GM11168 (cell line): ENCODE measurements around the gene ANKDD1A.

ENCODE experiments used
- in situ Hi-C: fragments of 300-500 bp; cut with MboI; formaldehyde crosslinking; loops from one replicate; pipeline ENCODE4 v1.12.0; 2022; ENCODE audit warnings: low sequenced_read_pairs; ENCODE audit not compliant: unreplicated experiment

ANKDD1A gene

DNA sequence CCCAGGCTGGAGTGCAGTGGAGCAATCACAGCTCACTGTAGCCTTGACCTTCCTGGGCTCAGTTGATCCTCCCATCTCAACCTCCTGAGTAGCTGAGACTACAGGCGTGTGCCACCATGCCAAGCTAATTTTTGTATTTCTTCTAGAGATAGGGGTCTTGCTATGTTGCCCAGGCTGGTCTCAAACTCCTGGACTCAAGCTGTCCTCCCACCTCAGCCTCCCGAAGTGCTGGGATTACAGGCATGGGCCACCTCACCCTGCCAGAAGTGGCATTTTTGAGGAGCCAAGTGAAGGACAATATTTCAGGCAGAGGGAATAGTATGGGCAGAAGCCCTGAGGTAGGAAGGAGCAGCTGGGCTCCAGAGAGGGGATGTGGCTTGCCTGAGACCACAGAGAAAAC, 4.7 kb downstream of the ANKDD1A start:
- in situ Hi-C loops: no loop called here

DNA sequence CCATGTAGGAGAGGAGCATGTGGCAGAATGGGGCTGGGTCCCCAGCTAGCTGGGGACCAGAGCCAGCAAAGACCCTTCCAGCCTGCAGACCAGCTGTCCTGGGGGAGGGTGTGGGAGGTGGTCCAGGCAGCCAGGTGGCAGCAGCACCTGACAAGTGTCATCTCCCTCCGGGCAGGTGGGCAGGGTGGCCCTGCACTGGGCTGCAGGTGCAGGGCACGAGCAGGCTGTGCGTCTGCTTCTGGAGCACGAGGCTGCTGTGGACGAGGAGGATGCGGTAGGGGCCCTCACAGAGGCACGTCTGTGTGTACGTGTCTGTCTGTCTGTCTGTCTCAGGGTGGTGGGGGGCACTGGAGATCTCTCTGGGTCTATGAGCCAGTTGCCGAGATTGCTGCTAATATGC, 5.5 kb downstream of the ANKDD1A start:
- in situ Hi-C loops: no loop called here

DNA sequence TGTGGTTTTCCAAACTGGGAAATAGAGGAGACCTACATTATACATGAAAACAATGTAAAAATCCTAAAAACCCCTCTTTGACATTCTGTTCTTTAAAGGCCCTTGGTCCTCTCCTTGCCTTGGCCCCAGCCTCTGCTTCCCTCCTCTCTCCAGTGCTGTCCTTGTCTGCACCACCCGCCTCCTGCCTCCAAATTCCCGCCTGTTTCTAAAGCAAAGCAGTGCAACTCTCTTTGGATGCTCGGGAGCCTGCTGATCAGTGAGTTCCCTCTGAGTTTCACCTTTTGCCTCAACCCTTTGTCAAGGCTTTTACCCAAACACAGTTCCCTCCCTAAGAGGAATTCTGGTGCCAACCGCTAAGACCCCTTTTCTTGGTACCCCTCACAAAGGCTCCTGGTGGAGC, 8.0 kb downstream of the ANKDD1A start:
- in situ Hi-C loops: no loop called here

DNA sequence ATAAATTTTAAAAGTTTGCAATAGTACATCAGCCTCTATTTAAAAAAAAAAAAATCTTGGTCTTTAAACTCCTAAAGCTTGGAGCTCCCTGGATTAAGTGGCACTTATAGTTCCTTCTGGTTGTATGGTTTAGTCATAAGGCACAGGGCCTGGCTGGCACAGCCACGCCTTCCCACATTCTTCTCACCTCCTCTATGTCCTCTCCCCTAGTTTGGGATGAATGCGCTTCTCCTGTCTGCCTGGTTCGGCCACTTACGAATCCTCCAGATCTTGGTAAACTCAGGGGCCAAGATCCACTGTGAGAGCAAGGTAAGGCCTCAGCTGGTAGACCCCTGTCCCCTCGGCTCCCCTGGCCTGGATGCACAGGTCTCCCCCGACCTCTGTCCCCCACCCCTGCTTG, 10.0 kb downstream of the ANKDD1A start:
- in situ Hi-C loops: no loop called here

DNA sequence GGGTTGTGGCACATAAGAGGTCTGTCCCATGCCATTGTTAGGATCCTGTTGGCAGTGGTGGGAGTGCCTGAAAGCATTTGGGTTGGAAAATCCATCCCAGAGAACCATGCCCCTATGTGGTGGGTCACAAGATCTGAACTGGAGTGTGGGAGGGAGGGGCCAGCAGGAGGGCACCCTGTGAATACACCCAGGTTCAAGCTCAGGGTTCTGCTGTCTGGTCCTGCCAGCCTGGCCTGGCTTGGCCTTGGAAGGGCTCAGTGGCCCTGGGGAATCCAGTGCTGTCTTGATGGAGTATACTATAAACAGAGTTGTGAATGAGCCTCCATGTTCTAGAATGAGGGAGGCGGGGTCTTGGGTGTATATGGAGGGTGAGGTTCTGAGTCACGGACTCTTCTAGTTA, 11.8 kb downstream of the ANKDD1A start:
- in situ Hi-C loops: no loop called here

DNA sequence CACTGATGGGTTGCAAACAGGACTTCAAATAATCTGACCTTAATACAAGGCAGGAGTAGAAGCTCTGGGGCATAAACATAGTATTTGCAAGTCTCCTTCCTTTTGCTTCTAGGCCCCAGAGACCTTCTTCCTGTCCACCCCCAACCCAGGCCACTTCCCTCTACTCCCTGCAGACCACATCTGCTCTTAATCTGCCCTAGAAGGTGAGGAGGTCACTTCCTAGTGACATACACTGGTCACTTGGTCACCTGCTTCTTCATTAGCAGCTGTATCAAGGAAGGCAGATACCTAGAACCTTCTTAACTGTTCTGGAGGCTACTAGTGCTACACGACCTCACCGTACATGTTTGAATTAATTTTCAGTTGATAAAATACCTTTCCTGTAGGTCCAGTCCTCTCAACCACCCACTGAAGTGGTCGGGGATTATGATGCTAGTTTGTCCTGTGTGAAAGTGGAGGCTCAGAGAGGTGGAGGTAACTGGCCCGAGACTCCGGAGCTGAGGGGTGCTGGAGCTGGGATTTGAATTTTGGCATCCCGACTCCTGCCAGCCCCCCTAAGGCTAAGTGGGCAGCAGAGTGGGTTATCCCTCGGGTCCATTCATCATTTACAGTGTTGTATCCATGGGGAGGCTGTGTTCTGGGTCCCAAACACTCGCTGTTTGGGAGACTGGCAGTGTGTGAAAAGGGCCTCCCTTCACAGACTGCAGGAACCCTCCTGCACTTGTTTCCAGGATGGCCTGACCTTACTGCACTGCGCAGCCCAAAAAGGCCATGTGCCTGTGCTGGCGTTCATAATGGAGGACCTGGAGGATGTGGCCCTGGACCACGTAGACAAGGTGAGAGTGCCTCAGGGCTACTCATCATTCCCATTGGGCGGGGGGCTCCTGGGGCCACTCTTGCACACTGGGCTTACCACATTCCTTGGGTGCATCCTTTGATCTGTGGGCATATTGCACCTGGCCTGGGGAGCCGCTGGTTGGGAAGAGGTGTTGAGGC, 13.9 kb downstream of the ANKDD1A start:
- in situ Hi-C loops: no loop called here

DNA sequence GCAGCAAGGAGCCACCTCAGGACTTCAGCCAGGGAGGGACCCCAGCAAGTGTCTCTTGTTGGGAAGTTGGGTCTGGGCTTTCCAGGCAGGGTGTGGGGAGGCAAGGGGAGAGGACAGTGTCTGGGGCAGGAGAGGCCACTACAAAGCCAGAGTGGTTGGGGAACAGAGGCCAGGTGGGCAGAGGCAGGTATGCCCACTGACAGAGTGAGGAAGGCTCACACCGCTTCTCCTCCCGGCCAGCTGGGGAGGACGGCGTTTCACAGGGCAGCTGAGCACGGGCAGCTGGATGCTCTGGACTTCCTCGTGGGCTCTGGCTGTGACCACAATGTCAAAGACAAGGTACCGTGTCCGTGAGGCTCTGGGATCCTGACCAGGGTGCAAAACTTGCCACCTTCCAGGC, 15.0 kb downstream of the ANKDD1A start:
- in situ Hi-C loops: no loop called here

DNA sequence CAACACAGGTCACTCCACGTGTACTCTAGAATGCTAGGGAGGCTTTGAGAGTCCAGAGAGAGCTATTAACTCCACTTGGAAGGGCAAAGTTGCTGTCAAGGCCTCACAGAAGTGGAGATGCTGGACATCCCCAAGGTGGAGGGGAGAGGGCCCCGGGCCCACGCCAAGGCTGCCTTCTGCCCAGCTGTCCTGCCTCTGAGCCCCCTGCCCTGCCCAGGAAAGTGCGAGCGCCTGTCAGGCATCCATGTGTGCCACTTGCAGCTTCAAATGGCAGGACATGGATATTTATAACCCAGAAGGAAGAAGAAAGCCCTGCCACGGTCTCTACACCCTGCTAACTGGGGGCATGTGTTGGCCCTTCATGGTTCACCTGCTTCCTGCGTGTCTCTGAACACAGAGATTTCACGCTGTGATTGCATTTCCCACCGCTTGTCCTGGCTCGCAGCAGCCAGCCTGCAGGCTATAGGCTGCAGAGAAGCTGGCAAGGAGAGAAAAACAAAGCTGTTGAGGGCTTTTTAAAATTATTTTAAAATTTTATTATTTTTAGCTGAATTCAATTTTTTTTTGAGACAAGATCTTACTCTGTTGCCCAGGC, 17.0 kb downstream of the ANKDD1A start:
- in situ Hi-C loops: no loop called here

DNA sequence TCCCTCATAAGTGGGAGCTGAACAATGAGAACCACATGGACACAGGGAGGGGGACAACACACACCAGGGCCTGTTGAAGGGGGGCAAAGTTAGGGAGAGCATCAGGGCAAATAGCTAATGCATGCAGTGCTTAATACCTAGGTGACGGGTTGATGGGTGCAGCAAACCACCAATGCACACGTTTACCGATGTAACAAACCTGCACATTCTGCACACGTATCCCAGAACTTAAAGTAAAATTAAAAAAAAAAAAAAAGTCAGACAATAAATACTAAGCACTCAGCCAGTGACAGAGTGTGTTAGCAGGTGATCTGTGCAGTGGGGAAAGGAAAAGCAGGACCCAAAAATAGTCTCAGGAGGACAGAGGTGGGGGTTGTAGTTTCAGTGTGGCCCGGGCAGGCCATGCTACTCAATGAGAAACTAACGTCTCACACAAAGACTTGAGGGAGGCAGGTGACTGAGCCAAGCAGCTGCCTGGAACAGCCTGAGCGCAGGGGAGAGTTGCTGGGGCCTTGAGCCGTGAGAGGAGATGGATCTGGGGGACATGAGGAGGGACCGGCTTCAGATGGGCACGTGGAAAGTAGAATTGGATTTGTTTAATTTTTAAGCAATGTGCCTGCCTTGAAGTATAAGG, 18.4 kb downstream of the ANKDD1A start:
- in situ Hi-C loops: no loop called here

DNA sequence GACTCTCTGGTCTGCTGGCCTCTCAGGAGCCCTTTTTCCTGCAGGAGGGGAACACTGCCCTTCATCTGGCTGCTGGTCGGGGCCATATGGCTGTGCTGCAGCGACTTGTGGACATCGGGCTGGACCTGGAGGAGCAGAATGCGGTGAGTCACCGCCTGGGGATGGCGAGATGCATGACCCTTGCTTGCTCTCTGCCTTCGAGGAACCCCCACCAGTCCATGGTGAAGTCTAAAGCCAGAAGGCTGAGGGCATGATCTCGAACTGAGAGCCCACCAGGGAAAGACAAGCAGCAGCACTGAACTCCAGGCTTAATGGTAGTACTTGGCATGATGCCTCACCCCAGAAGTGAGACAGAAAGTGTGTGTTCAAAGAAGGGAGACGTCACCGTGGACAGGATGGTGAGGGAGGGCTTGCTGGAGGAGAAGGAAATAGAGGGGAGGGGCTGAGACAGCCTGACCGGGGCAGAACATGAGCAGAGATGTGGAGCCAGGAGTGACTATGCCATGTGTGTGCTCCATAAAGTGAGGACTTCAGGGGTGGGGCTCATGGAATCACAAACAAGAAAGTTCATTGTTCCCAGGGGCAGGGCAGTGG, 19.2 kb downstream of the ANKDD1A start:
- in situ Hi-C loops: no loop called here

DNA sequence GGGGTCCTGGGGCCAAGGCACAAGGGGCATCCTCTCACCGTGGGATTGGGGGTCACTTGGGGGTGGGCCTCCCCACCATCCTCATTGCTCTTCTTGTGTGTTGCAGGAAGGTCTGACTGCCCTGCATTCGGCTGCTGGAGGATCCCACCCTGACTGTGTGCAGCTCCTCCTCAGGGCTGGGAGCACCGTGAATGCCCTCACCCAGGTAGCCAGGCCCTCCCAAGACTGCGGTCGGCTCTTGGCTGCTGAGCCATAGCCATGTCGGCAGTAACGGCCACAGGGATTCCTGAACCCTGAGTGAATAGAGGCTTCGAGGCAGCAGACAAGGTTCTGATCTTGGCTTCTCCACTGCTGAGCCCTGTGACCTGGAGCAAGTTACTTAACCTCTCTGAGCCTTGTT, 19.7 kb downstream of the ANKDD1A start:
- in situ Hi-C loops: no loop called here

DNA sequence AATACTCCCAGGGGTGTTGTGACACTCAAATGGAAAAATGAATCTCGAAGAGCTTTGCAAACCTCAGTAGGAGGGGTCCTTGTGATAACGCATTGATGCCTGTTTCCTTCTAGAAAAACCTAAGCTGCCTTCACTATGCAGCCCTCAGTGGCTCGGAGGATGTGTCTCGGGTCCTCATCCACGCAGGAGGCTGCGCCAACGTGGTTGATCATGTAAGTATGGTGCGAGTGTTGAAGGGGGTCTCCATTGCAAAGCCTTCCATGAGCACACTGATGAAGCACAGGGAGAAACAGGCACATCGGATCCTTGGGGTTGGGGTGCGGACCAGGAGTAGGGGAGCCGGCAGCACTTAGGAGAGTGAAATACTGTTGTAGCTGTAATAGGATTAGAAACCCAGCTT, 22.3 kb downstream of the ANKDD1A start:
- in situ Hi-C loops: no loop called here

DNA sequence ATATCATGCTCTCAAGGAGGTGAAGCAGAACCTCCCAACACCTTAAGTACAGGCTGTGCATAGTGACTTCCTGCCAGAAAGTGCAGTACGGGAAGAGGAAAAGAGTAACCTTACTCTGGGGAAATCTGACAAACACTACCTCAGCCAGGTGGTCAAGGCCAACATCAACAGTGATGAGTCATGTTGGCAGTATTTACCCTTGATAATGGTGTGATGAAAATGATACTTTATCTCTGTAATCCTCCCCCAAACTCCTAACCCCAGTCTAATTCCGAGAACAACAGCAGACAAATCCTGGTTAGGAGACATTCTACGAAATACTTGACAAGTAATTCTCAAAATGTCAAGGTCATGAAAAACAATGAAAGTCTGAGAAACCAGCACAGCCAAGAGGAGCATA, 26.5 kb downstream of the ANKDD1A start:
- in situ Hi-C loops: no loop called here

DNA sequence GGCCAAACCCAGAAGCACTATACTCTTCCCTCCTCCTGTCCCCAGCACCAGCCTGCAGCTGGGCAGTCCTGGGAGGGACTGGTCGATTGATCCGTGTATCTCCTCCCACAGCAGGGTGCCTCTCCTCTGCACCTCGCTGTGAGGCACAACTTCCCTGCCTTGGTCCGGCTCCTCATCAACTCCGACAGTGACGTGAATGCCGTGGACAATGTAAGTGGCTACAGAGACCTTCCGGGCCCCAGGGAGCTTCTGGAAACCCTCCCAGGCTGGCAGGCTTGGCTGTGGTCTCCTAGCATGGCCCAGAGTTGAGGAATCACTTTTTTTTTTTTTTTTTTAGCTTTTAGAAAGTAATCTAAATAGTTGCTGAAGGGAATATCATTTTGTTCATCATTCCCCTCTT, 30.7 kb downstream of the ANKDD1A start:
- in situ Hi-C loops: no loop called here

DNA sequence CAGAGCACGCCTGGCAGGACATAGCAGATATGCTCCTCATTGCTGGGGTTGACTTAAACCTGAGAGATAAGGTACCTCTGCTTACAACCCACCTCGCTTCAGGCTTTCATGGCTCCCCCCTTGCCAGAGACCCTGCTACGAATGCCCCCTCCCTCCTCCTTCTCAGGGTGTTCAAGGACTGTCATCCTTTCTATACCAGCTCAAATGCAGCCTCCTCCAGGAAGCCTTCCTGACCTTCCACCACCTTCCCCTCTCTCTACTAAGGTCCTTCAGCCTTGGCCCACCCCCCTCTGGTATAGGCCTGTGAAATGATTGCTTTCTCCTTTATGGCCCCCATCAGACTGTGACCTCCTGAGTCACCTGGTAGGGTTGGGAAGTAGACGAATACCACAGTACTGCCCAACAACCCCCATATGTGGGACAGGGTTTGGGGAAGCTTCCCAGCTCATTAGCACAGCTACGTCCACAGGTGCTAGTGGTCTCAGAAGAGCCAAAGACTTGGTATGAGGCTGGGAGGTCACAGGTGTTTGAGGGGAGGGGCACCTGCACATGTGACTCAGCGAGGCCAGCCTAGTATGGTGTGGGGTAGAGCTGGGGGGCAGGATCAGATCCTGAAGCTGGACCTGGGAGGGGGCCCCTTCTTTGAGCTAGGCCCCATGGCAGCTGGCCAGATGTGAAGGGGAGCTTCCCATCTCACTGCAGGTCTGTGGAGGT, 32.0 kb downstream of the ANKDD1A start:
- in situ Hi-C loops: no loop called here

DNA sequence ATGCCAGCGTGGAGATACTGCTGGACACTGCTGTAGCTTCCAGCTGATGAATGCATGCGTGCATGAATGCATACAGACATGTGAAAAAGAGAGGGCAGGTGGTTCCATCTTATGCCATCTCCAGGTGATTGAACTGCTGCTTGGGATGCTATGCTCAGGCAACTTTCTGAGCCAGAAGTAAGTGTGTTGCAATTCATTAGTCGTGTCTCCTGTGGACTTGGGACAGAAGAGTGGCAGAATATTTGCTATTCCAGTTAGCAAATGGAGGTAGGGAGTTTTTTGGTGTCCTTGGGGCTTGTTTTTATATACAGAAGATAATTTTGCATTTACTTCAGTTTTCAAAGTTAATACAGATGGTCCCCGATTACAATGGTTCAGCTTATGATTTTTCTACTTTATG, 33.3 kb downstream of the ANKDD1A start:
- in situ Hi-C loops: no loop called here

DNA sequence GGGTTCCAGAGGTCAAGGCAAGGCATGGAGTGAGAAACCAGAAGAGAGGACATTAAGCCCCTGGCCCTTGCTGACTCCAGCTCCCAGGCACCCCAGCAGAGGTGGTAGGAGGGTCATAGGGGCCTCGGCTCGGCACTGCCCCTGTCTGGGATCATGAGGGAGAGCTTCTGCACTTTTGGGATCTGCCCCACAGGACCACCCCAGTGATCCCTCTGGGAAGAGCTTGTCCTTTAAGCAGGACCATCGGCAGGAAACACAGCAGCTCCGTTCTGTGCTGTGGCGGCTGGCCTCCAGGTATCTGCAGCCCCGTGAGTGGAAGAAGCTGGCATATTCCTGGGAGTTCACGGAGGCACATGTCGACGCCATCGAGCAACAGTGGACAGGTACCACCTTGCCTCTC, 35.5 kb downstream of the ANKDD1A start:
- in situ Hi-C loops: no loop called here

DNA sequence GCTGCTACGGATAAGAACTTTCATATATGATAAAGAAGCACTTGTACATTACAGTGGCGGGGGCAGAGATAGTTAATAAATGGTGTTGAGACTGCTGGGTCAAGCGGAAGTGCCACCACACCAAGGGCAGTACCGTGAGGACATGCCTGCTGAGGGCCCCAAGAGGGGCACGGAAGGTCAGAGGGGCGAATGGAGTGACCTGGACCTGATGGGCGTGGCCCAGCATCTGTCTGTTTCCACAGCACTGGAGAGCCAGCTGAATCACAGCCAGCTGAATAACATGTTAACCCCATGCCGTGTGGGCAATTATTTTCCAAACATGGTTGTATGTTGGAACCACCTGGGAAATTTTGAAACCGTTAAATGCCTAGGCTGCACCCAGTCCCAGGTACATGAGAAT, 37.2 kb downstream of the ANKDD1A start:
- in situ Hi-C loops: no loop called here

DNA sequence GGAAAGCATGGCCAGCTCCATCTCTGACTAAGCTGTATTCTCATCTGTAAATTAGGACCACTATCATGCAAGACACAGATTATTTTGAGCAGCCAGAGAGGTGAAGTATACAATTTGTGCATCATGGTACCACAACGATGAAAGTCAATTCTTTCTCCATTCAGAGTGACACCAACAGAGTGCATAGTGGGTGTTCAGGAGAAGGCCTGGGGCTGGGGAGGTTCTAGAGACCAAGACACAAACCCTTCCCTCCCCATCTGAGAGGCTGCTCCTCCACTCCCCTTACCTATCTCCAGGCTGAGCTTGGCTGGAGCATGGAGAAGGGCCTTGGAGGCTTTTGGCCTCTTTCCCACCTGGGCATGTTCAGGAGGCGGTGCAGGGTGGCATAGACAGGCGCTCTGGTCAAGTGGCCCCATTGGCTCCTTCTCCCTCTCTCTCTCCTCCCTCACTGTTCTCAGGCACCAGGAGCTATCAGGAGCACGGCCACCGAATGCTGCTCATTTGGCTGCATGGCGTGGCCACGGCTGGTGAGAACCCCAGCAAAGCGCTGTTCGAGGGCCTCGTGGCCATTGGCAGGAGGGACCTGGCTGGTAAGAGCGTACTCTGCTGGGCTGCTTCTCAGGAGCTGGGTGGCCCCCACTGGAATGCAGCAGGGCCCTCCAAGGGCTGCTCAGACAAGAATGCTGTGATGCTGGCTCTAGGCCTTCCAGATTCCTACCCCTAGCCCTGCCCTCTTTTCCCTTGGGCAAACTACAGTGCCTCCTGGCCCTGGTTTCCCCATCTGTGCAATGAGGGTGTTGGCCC, 37.9 kb downstream of the ANKDD1A start:
- in situ Hi-C loops: no loop called here

DNA sequence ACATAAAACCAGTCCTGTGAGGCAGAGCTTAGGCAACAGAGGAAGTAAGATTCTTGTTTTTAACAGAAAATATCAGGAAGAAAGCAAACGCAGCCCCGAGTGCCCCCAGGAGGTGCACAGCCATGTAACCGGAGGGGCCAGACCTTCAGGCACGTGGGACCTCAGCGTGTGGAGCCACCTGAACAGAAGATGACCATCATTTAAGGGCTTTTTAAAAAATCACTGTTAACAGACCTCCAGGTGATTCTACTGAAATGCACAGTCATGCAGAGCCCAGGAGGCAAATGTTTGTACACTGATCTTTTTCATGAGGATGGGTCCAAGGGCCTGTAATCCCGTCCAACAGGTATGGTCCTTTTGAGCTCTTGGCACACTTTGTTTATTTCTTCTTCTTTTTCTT, 39.2 kb downstream of the ANKDD1A start:
- in situ Hi-C loops: no loop called here
